HTR-8/SVneo (cell line): ENCODE results near the gene MTHFD2.
"Not testable (repeated sequence)": the region's sequence is repeated elsewhere in the genome, so short reads cannot be mapped to it uniquely, and the experiment has no call there.

ENCODE experiments used
- DNase-seq: peaks from one replicate; pipeline ENCODE4 v3.0.0; 2011; ENCODE audit warnings: low spot score, mixed read lengths; ENCODE audit not compliant: insufficient read length
- FAIRE-seq: peaks from 2 replicates; lab custom pipeline; 2011; peaks lifted over from hg19 to GRCh38; lab: Jason Lieb, UNC

The MTHFD2 gene

GRCh38 chr2:74198461-74199274 is at the start of gene MTHFD2:
MTHFD2 (plus strand) TSS chr2:74198615; CDS start chr2:74198642, 27 bp downstream.
- FAIRE-seq (peak; percentile 88), DNase-seq (peak; percentile 99)

- no peak for DNase-seq
- no peak for FAIRE-seq
Measured at GRCh38 chr2:74149247-74149525, 49.2 kb upstream of the MTHFD2 start.

- no peak for DNase-seq
- FAIRE-seq: no peak
Measured at GRCh38 chr2:74149570-74150319, 48.7 kb upstream of the MTHFD2 start.

DNA sequence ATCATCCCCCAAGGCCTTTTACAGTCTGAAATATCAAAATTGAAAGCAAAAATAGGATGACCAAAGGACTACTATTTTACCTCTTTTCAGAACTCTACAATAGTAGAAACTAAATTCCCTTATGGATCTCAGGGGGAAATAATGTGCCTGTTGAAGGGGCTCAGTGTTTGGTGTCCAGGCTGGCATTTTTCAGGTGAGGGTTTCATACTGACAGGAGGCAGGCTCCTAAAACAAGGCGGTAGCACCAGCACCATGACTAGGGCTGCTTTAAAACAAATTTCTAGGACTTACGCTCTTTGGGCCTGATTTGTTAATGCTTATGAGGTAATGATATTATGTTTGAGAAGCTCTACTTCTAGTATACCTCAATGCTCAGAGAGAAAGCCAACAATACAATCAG is 45.5 kb upstream of the MTHFD2 start:
- FAIRE-seq: no peak

DNA sequence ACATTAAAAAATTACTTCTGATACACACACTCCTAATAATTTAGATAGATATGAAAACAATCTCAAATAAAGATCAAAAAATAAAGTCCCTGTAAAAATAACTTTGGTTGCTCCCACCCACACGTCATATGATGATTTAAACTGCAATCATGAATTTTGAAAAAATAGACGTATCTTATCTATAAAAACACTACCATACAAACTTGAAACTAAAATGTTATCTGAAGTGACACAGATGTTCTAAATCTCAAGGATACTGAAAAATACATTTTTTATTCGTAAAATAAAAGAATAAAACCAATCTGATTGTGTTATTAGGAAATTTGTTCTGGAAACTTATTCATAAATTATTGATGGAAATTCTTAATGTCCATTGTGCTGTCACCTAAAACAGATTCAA is 42.6 kb upstream of the MTHFD2 start:
- DNase-seq: no peak
- FAIRE-seq: no peak

More for the DNA sequence above, 45.5 kb upstream of the MTHFD2 start:
- DNase-seq: no peak

GRCh38 chr2:74162951-74163350 is 35.5 kb upstream of the MTHFD2 start:
- DNase-seq: no peak
- no peak for FAIRE-seq

GRCh38 chr2:74164761-74165160 is 33.7 kb upstream of the MTHFD2 start:
- no peak for DNase-seq
- FAIRE-seq: no peak

GRCh38 chr2:74168739-74169138 is 29.7 kb upstream of the MTHFD2 start:
- FAIRE-seq (no peak), DNase-seq (no peak)

GRCh38 chr2:74174909-74175308 is 23.5 kb upstream of the MTHFD2 start:
- no peak for FAIRE-seq

DNA sequence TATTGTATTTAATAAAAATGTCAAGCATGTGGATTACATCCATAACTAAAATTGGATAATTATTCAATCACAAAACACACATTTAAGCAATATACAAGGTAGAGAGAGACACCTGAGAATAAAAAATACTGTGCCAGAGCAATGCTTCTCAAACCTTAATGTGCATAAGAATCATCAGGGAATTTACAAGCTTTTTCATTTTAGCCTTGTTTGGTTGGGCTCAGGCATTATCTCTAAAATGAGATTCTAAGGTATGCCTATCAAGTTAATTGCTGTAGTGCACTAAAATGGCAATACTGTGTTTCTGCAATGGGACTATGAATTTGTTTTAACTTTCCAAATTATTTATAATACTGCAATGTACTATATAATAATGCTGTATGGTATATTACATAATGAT is 20.7 kb upstream of the MTHFD2 start:
- no peak for DNase-seq
- FAIRE-seq: no peak

More at GRCh38 chr2:74174909-74175308, 23.5 kb upstream of the MTHFD2 start:
- DNase-seq: no peak

DNA sequence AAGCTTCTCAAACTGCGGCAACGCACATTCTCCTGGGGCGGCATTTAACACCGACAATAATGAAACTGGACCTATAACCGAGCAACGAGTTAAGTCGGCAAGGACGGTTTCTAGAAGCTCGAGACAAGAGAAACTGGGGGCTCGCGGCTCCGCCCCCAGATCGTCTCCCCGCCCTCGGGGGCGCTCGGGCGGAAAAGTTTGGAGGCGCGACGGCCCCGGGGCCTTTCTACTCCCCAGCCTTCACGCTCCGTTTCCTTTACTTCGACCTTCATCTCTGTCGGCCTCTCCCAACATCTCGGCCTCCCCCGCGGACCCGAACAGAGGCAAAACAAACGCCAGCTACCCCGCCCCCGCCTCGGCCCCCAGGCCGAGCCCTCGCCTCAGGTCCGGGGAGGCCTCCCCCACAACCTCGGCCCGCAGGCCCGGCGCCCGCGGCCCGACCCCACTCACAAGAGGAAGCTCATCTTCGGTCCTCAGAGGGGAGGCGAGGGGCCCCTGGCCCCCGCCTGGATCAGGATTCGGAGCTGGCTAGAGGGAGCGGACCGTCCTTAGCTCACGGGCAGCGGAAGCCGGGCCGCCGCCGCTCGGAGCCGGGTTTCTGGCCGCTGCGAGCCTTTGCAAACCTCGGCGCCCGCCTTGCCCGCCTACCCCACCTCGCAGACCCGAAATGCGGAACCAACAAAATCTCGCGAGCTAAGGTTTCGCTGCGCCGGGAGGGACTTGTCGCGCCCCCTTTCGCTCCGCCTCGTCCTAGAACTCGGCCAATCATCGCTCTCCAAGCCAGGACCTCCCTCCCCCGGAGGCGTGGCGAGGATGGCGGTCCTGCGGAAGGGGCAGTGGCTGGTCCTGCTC is 20.0 kb upstream of the MTHFD2 start, which contains the start of gene MOB1A:
TSS of gene MOB1A (minus strand) at position 669 of the 852 bp plus-strand sequence. CDS start at position 464, 205 bp downstream.
- FAIRE-seq: peak; percentile 92
- peak; percentile 97 for DNase-seq

DNA sequence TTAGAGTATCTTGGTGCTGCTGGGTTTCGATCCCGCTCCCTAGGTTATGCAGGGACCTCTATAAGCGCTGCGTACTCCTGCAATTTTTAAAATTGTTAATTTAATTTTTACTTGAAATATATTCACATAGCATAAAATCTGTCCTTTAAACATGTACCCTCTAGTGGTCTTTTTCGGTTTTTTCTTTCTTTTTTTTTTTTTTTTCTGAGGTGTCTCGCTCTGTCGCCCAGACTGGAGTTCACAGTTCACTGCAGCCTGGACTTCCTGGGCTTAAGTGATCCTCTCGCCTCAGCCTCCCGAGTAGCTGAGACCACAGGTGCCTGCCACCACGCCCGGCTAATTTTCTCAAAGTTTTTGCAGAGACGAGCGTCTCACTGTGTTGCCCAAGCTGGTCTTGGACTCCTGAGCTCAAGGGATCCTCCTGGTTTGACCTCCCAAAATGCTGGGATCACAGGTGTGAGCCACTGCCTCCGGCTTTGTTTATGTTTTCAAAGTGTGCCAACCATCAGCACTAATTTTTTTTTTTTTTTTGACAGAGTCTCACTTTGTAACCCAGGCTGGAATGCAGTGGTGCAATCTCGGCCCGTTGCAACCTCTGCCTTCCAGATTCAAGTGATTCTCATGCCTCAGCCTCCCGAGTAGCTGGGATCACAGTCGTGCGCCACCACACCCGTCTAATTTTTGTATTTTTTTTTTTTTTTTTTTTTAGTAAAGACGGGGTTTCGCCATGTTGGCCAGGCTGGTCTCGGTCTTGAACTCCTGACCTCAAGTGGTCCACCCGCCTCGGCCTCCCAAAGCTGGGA is 19.2 kb upstream of the MTHFD2 start:
- FAIRE-seq (no peak), DNase-seq (no peak)

GRCh38 chr2:74181739-74182138 is 16.7 kb upstream of the MTHFD2 start:
- FAIRE-seq (no peak), DNase-seq (no peak)

GRCh38 chr2:74183878-74184277 is 14.5 kb upstream of the MTHFD2 start:
- DNase-seq (no peak), FAIRE-seq (no peak)

GRCh38 chr2:74186038-74186437 is 12.4 kb upstream of the MTHFD2 start:
- no peak for FAIRE-seq

GRCh38 chr2:74186706-74187105 is 11.7 kb upstream of the MTHFD2 start:
- not testable (repeated sequence) for DNase-seq, FAIRE-seq

More at GRCh38 chr2:74186038-74186437, 12.4 kb upstream of the MTHFD2 start:
- DNase-seq: no peak

DNA sequence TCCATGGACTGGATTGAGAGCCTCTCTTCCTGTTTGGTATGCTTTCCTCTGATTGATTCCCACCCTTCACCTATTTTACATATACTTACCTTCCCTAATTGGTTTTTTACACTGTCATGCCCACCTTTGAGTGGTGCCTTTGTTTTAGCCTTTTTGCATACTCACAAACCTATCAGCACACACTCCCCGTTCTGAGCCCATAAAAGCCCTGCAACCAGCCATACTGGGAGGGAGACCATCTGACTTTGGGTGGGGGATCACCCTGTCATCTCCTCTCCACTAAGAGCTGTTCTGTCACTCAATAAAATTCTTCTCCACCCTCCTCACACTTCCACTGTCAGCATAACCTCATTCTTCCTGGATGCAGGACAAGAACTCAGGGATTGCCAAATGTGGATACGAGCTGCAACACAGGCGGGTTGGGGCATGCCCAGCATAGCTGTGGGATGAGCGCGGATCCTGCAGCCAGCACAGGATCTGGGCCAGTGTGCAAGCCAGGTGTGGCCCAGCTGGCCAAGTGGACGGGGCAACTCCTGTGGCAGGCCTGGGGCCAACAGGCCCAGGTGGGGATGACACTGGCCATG is 10.3 kb upstream of the MTHFD2 start:
- DNase-seq (peak; percentile 85), FAIRE-seq (peak; percentile 95)

- DNase-seq (no peak), FAIRE-seq (no peak)
Measured at GRCh38 chr2:74188696-74189095, 9.7 kb upstream of the MTHFD2 start.
